OCI-LY1 (cell line): ENCODE measurements around the gene CADM3.

ENCODE experiments used
- EZH2 ChIP-seq: fragments of 200-600 bp; sonication (generic), shearing (Covaris generic); IDR thresholded peaks from 2 replicates; pipeline ENCODE4 v1.8.0; 2017; ENCODE audit warnings: borderline replicate concordance, mixed run types, mild to moderate bottlenecking, antibody characterized with exemption, low read length, moderate library complexity, mixed read lengths
- TF ChIP-seq, protein P1 (sequence below): fragments of 200-600 bp; sonication (generic), shearing (Covaris generic); IDR thresholded peaks from 2 replicates; pipeline ENCODE4 v1.5.1; 2017; ENCODE audit warnings: mild to moderate bottlenecking, antibody characterized with exemption, low read length, moderate library complexity, mixed read lengths

DNA sequence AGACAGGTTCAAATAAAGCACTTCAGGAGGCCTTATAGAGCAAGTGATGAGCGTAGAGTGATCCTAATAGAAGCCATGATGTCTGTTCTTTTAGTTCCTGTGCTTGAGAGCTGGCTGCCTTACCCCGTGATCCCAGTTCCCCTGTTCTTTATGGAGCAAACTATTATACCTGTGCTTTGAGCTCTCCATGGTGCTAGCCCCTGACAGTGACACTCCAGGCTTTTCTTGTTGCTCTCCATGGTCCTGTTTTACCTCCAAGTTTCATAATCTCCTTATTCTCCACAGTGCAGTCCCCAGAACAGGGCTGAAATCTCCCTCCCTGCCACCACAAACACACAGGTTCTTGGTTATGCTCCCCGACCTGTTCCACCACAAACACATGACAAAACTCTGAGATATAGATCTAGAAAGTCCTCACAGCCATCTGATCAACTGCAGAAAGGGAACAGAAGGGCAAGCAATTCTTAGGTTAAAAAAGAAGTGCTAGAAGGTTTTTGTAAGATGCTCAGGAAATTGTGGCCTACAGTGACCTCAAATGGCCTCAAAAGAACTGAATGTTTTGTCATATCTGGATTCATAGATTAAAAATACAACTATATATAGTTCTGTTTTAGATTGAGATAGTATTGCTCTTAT, 6.0 kb downstream of the CADM3 start:
- TF ChIP-seq, protein P1, sequence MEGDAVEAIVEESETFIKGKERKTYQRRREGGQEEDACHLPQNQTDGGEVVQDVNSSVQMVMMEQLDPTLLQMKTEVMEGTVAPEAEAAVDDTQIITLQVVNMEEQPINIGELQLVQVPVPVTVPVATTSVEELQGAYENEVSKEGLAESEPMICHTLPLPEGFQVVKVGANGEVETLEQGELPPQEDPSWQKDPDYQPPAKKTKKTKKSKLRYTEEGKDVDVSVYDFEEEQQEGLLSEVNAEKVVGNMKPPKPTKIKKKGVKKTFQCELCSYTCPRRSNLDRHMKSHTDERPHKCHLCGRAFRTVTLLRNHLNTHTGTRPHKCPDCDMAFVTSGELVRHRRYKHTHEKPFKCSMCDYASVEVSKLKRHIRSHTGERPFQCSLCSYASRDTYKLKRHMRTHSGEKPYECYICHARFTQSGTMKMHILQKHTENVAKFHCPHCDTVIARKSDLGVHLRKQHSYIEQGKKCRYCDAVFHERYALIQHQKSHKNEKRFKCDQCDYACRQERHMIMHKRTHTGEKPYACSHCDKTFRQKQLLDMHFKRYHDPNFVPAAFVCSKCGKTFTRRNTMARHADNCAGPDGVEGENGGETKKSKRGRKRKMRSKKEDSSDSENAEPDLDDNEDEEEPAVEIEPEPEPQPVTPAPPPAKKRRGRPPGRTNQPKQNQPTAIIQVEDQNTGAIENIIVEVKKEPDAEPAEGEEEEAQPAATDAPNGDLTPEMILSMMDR = no peak
- no peak for TF ChIP-seq EZH2
